Measurements from ENCODE around the gene DNAH7. TPM values are rescaled to one million over a fixed set of nuclear protein-coding genes. Genes with fewer than 3 reads are reported as not detected.

DNAH7 gene
- total RNA-seq, 1 donor from 2014 or later = 2.6 TPM

DNA sequence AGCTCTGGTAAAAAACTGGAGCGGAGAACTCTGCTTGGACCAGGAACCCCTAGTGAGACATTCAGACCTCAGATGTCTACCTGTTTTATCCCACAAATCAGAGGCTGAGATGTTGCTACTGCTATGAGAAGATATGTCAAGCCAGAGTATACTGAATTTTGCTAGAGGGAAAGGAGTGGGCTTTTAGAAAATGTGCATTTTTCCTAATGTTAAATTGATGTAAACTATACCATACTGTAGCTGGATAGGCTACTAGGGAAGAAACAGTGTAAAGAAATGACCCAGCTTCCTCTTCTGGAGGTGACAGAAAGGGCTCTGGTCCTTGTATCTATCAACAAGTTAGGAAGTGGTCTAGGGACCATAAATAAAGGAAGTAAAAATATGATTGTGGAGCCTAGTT, 346.6 kb downstream of the DNAH7 start:
- Mint-ChIP-seq H3K4me1 (ENCODE audit: unreplicated experiment) (peaks cover 23% of the 10 kb centered on the region), H3K36me3 (ENCODE audit: low read depth, unreplicated experiment) (peaks cover 13% of the 10 kb centered on the region), H3K27ac (ENCODE audit: unreplicated experiment) (no peak overlapping the region), H3K27me3 (ENCODE audit: unreplicated experiment) (no peaks in the 10 kb centered on the region), H3K4me3 (ENCODE audit: unreplicated experiment) (no peak overlapping the region), H3K9me3 (ENCODE audit: unreplicated experiment) (no peaks in the 10 kb centered on the region)
- no peak for TF ChIP-seq CTCF (IDR thresholded peaks at IDR 0.05; ENCODE audit: unreplicated experiment)
- DNase-seq (ENCODE audit: low spot score) = no peak

DNA sequence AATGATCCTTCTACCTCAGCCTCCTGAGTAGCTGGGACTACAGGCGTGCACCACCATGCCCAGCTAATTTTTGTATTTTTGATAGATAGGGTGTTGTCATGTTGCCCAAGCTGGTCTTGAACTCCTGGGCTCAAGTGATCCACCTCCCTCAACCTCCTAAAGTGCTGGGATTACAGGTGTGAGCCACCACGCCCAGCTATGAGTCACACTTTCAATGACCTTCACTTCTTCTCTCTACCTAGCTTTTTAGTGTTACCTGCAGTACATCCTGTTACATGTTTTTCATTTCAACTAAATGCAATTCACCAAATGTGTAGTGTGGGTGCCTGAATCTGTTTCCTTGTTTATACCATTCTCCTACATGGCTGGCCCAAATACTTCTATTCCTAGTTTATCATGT, 347.6 kb downstream of the DNAH7 start:
- Mint-ChIP-seq H3K9me3 (ENCODE audit: unreplicated experiment) (no peaks in the 10 kb centered on the region), H3K27ac (ENCODE audit: unreplicated experiment) (no peak overlapping the region), H3K27me3 (ENCODE audit: unreplicated experiment) (no peaks in the 10 kb centered on the region), H3K4me3 (ENCODE audit: unreplicated experiment) (no peak overlapping the region), H3K36me3 (ENCODE audit: low read depth, unreplicated experiment) (peaks cover 19% of the 10 kb centered on the region), H3K4me1 (ENCODE audit: unreplicated experiment) (peaks cover 23% of the 10 kb centered on the region)
- no peak for DNase-seq (ENCODE audit: low spot score)
- TF ChIP-seq CTCF (IDR thresholded peaks at IDR 0.05; ENCODE audit: unreplicated experiment) = no peak

- Mint-ChIP-seq H3K36me3 (ENCODE audit: low read depth, unreplicated experiment) (peaks cover 11% of the 10 kb centered on the region), H3K27ac (ENCODE audit: unreplicated experiment) (no peak overlapping the region), H3K4me1 (ENCODE audit: unreplicated experiment) (peaks cover 8% of the 10 kb centered on the region), H3K27me3 (ENCODE audit: unreplicated experiment) (no peaks in the 10 kb centered on the region), H3K9me3 (ENCODE audit: unreplicated experiment) (no peaks in the 10 kb centered on the region), H3K4me3 (ENCODE audit: unreplicated experiment) (no peak overlapping the region)
- DNase-seq (ENCODE audit: low spot score) = no peak
- no peak for TF ChIP-seq CTCF (IDR thresholded peaks at IDR 0.05; ENCODE audit: unreplicated experiment)
These were observed 352.2 kb downstream of the DNAH7 start for GRCh38 chr2:195716466-195716865.

DNA sequence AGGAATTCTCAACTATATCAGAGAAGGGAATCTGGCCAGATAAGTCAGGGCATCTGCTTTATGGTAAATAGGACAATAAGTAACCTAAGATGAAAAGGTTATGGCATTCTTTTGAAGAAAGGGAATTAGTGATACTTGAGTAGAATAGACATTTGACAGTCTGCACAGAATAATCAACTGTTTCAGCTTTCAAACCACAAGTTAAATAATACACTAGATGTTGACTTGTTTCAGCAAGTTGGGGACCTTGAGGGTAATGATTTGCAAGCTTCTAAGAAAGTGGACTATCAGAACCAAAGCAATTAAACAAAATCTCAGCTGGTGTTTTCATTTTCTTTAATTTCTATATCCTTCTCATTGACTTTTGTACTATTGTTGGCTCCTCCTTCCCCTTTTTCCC, 357.2 kb downstream of the DNAH7 start:
- Mint-ChIP-seq H3K4me1 (ENCODE audit: unreplicated experiment) (no peaks in the 10 kb centered on the region), H3K4me3 (ENCODE audit: unreplicated experiment) (no peak overlapping the region), H3K36me3 (ENCODE audit: low read depth, unreplicated experiment) (peaks cover 5% of the 10 kb centered on the region), H3K27ac (ENCODE audit: unreplicated experiment) (no peak overlapping the region), H3K9me3 (ENCODE audit: unreplicated experiment) (no peaks in the 10 kb centered on the region), H3K27me3 (ENCODE audit: unreplicated experiment) (no peaks in the 10 kb centered on the region)
- no peak for DNase-seq (ENCODE audit: low spot score)
- TF ChIP-seq CTCF (IDR thresholded peaks at IDR 0.05; ENCODE audit: unreplicated experiment) = no peak

DNA sequence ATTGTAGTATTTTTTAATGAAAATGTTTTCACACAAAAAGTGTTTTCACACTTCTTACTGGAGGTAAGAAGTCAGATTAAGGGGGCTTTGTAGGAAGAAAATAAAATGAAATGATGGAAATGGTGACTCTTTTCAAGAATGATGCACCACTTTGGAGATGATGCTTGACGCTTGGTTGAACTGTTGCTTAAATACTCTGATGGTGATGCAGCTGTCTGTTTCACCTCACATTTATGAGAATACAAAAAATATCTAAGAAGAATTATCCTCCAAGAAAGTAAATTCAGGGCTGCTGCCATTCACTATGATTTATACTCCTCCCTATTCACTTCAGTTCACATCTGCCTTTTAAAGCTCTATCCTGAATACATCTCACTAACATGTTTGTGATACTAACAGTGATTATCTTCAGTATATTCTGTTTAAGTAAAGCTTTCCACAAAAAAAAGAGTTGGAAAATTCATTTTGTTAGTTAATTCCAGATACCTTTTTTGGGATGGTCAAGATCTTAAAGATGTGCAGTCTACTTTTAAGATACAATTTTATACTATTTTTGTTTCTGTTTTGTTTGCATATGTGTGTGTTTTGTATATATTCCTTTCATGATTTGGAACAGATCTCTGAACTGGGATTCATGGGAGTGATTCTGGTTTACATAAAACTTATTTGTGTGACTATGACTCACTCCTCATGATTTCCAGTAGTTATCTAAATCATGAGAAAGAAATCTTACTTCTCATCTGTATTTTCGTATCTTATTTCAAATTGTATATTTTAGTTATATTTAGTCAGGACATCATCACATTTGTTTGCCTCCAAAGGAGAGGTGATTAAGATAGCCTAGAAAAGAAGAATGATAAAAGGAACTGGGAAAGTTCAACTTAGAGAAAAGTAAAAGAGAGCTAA, 358.5 kb downstream of the DNAH7 start:
- no peak for TF ChIP-seq CTCF (IDR thresholded peaks at IDR 0.05; ENCODE audit: unreplicated experiment)
- no peak for DNase-seq (ENCODE audit: low spot score)
- H3K36me3 Mint-ChIP-seq (ENCODE audit: low read depth, unreplicated experiment) = no peaks in the 10 kb centered on the region
- no peaks in the 10 kb centered on the region for H3K9me3 Mint-ChIP-seq (ENCODE audit: unreplicated experiment)
- H3K4me1 Mint-ChIP-seq (ENCODE audit: unreplicated experiment) = no peaks in the 10 kb centered on the region
- no peaks in the 10 kb centered on the region for H3K27me3 Mint-ChIP-seq (ENCODE audit: unreplicated experiment)
- no peak overlapping the region for H3K27ac Mint-ChIP-seq (ENCODE audit: unreplicated experiment)
- no peak overlapping the region for H3K4me3 Mint-ChIP-seq (ENCODE audit: unreplicated experiment)
